NCI-H524 treated with DMSO at 0.1 percent for 48 hours (cell line): Measurements from ENCODE around the gene GSTO1.
"Not testable (repeated sequence)": the region's sequence is repeated elsewhere in the genome, so short reads cannot be mapped to it uniquely, and the experiment has no call there.

Experiments
- DNase-seq: peaks from one replicate; lab custom pipeline; 2025; lab: John Stamatoyannopoulos, UW

Gene GSTO1

DNA sequence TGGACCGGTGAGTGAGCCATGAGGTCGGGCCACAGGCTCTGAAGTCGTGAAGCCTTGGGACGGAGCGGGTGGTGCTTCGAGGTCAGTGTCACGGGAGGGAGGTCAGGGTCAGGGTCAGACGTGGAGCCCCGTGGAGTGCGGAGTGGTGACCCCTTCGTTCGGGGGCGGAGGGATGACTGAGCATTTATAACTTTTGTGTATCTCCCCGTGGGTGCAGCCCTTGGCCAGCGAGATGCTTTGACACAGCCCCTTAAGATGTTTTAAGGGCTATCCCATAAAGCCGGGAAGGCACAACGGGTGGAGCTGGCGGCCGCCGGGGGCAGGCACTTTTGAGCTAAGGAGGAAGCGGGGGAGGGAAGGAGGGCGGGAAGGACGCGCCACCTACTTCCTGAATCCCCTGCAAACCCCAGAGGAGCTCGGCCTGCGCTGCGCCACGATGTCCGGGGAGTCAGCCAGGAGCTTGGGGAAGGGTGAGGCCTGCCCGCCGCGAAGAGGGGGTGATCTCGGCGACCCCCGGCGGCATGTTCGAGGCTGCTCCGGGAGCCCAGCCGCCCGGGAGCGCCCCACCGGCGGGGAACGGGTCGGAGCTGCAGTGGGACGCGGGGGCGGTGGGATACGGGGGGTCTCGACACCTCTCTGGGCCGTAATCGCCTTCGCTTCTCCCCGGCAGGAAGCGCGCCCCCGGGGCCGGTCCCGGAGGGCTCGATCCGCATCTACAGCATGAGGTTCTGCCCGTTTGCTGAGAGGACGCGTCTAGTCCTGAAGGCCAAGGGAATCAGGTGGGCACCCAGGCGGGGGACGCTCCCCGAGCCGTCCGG, at the start of gene GSTO1:
Gene GSTO1, plus strand, starts transcription at position 400 of the 818 bp plus-strand sequence. Its CDS starts 37 bp downstream, at position 437.
- DNase-seq, result no peak

DNA sequence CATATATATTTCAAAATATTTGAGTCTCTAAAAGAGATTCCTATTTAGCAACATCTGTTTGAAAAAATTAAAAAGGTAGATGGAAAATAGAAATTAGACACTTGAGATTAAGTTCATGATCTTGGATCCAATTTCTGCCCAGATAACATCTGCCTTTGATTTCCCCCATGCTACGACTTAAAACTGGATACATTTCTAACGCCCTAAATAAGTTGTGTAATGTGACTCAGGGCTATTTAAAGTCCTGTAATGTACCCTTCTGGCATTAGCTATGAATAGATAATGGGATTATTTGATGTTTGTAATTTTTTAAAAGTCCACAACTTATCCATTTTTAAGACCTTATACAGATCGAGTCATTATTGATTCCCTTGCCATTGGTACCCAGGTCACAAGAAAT, 46.0 kb upstream of the GSTO1 start:
- DNase-seq, result no peak

DNA sequence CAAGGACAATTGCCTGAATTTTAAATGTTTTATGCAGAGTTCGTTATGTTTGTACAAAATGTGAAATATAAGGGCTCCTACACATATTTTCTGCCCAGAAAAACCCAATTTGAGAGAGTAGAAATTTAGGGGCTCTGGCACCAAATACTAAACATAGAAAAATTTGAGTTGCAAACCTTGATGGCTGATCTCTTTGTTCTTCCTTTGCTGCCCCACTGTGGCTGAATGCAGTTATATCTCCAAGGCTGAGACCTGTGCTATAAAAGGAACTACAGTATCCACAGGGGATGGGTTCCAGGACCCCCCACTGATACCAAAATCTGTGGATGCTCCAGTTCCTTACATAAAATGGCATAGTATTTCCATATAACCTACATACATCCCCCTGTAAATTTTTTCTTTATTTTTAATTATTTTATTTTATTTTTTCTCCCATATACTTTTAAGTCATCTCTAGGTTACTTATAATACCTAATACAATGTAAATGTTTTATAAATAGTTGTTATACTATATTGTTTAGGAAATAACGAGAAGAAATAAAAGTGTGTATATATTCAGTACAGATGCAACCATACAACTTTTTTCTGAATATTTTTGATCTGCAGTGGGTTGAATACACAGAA, 45.0 kb upstream of the GSTO1 start:
- no peak for DNase-seq

DNA sequence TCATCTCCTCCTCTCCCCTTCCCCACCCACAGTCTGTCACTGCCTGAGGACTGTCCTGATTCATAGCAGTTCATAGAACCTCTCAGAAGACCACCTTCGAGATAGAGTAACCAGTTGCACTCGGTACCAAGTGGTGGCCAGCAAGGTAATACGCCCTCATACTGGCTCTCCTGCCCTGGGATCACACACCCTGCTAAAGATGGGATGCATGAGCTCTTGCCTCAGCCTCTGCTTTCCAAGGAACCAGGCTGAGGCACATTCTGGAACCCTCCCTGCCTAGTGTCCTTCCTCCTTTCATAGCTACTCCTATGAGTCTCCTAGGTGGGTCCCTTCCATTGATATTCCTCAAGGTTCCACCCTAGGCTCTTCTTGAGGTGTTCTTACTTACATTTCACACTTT, 38.1 kb upstream of the GSTO1 start:
- no peak for DNase-seq

DNA sequence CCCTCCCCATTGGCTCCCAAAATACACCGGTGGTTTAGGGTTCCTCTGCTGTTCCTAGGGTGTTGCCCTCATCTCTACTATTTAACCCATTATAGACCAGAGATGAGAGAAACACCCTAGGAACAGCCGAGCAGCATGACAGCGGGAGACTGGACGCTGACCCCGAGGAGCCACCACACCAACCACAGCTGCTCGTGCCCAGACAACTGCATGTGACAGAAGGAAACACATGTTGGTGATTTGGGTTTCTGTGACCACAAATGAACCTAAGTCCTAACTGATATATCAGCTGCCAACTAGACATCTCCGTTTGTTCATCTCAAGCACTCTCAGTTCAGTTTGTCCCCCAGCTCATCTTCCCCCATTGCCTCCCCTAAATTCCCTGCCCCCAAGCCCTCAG, 35.9 kb upstream of the GSTO1 start:
- no peak for DNase-seq

DNA sequence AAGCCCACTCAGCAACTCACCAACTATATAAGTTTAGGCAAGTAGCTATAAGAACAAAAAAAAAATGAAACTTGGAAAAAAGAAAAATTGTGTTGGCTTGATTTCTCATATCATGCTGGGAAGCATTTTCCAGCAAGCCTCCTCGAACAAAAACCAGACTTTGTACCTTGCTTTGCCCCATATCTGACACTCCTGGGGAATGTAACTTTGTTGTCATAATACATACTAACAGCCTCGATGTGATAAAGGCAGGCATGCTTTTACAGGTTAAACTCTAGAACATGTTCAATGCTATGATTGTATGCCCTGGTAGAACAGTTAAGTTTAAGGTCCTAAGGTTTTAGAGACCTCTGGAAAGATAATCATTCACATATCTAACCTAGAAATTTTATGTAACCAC, 34.2 kb upstream of the GSTO1 start:
- DNase-seq, result no peak

DNA sequence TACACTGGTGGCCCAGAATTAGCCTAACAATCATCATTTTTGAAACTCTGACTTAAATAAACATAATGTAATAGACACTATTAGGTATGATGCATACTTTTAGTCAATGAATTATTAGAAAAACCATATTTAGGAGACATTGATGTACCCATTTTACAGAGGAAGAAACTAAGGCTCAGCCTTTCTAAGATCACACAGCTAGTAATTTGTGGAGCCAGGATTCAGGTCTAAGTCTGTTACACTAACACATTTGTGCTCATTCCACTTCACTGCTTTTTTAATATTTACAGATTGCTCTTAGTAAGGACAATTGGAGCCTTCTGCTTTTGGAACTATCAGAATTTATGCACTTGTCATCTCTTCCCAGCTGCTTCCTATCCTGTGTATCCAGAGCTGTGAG, 31.4 kb upstream of the GSTO1 start:
- DNase-seq, result no peak

DNA sequence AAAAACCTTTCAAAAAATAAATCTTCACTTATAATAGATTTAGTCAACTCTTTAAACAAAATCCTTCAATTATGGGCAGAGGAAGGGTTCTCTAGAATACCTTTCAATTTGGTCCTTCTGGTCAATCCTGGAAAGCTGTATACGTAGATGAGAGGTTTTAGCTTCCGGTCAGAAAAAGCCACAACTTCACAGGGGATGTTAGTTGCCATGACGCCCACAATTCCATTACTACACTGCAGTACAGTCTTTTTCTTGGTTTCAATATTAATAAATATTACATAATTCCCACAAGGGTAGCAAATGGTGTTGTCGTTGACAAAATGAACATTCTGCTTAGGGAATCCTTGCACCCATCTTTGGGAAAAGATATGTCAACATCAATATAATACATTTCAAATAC, 24.2 kb upstream of the GSTO1 start:
- no peak for DNase-seq

DNA sequence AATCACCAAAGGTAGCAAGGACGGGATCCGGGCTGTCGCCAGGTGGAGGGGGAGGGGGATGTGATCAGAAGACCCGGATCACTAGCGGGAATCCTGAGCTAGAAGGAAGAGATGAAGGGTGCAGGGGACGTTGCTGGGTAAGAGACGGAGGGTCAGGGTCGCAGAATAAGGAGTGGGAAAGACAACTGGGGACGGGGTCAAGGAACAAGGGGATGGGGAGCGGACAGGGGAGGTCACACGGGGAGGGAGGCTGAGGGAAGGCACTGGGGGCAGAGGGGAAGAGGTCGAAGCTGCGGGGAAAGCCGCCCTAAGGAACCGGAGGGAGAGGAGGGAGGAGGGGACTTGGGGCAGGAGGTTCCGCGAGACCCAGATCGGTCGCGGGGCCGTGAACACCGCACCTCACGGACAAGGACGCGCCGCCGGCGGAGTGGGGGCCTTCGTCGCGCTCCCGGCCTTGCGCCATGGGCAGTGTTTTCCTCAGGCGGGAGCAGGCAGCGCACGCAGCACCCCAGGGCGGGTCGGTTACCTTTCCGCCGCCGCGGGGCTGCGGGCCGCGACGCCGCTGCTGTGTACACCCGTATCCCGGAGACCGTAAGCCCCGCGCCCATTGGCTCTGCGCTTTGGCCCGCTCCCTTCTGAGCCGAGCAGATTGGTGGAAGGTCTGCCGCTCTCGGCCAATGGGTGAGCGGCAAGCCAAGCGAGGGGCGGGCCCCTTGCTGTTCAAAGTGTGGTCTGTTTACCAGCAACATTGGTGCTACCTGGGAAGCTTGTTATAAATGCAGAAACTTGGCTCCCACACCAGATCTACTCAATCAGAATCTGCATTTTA, 22.7 kb upstream of the GSTO1 start, which contains the start of gene CFAP43:
Gene CFAP43, minus strand, starts transcription at position 581 of the 829 bp plus-strand sequence. Its CDS starts 118 bp downstream, at position 463.
- DNase-seq, result peak; percentile 29

DNA sequence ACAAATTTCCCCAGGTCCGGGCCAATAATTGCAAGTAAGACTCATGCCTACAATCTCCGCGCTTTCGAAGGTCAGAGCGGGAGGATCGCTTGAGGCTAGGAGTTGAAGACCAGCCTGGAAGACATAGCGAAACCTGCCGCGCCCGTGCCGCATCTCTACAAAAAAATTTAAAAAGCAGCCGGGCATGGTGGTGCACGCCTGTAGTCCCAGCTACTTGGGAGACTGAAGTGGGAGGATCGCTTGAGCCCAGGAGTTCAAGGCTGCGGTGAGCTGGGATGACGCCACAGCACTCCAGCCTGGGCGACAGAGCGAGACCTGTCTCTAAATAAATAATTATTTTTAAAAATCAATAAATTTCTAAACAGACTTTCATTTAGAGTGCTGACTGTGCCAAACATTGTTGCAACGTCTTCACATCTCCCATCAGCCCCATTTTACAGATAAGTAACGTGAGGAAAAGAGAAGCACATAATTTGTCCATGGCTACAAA, 22.0 kb upstream of the GSTO1 start:
- DNase-seq, result no peak

DNA sequence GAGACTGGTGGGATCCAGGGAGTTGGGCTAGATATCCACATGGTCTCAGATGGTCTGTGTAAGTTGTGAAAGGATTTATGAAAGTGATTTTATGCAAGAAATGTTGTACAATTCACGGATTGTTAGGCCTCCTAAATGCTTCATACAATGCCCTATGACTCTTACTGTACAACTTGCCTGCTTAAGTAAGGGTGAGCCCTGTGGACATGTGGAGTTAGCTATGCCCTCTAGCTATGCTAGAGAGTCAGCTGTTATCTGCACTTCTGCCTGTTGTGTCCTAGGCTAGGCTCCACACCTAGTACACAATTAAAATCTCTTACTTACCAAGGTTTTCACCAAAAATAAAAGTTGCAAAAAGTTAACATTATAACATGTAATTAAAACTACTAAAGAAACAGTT, 20.9 kb upstream of the GSTO1 start:
- no peak for DNase-seq

DNA sequence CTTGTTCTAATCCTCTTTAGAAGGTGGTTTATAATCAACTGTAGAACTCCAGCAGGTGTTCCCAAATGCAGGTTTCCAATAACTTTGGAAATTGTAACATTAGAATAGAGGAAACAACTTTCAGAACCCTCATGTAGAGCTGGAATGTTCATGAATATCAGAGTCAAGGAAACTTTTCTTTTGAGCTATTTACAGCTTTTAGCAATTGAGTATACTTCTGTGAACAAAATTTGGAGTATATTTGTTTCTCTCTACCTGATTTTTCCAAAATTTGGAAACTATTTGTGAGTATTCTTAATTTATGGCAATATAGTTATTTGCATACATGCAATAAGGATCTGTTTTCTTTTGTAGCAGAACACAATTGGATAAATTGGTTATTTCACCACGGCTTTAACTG, 19.8 kb upstream of the GSTO1 start:
- no peak for DNase-seq

DNA sequence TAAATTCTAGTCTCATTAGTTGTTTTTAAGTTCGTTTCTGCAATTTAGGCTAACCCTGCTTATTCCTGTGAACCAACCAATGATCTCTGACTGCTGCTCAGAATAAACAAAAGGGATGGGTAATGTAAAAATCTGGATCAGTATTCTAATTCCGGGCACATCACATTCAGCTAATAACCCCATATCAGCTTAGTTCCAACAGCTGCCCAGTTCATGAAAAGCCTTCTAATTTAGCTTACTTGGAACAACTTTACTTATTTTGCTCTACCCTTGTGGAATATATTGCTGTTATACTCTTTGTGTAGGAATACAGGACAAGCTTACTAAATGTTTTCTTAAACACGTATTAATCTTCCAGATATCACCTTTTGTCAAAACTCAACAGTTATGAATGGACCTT, 18.9 kb upstream of the GSTO1 start:
- no peak for DNase-seq

DNA sequence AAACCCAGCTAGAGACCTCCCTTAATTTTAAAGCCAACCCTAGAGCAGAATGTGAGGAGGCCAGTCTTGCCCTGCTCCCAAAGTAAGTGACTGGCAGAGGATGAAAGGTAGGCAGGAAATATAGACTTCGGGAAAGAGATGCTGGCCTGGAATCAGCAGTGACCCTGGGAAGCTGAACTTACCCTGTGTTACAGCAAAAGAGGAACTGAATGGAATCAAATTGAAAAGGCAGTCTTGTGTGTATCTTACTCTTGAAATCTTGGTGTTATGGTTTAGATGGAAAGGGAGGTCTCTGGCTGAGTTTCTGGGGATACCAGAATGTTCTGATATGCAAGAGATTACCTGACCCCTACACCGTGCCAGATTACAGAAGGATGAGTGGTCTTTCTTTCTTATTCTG, 14.6 kb upstream of the GSTO1 start:
- DNase-seq, result no peak

DNA sequence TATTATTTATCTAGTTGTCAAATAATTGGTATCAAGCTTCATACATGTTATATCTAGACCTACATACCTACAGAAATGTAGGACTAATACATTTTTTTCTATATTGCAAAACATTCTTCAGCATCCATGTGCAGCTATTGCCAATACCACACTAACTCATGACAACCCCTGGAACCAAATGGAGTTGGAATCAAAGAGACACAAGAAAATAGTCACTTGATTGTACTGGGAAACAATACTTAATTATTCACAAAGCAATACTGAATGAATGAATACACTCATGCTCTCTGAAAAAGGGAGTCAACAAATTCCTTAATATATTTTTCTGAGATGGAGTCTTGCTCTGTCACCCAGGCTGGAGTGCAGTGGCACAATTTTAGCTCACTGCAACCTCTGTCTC, 12.1 kb upstream of the GSTO1 start:
- no peak for DNase-seq

DNA sequence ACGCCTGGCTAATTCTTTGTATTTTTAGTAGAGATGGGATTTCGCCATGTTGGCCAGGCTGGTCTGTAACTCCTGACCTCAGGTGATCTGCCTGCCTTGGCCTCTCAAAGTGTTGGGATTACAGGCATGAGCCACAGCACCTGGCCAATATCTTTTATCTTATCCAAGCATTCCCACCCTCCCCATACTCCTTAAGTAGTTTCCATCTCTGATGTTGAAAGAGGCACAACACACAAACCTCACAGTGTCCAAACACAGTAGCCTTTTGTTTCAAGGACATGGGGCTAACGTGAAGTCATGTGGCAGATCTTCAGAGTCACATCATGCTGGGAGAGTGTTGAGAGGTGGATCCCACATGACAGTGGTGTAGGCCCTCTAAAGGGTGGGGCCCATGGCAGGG, 11.7 kb upstream of the GSTO1 start:
- DNase-seq, result not testable (repeated sequence)

DNA sequence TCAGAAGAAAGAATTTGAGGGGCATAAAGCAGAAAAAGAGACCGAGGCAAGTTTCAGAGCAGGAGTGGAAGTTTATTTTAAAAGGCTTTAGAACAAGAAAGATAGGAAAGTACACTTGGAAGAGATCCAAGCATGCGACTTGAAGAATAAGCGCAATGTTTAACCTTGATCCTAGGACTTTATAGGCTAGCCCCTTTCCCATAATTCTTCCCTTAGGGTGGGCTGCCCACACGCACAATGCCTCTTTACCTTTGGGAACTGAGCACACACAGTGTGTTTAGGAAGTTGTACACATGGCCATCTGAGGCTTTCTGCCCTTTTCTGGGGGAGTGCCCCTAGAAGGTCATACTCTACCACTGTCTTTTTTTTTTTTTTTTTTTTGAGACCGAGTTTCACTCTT, 11.2 kb upstream of the GSTO1 start:
- DNase-seq, result no peak

DNA sequence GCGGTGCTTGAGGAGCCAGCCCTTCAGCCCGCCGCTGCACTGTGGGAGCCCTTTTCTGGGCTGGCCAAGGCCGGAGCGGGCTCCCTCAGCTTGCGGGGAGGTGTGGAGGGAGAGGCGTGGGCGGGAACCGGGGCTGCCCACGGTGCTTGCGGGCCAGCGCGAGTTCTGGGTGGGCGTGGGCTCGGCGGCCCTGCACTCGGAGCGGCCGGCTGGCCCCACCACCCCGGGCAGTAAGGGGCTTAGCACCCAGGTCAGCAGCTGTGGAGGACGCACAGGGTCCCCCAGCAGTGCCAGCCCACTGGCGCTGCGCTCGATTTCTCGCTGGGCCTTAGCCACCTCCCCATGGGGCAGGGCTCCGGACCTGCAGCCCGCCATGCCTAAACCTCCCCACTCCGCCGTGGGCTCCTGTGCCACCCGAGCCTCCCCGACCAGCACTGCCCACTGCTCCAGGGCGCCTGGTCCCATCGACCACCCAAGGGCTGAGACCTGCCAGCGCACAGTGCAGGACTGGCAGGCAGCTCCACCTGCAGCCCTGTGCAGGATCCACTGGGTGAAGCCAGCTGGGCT, 9.5 kb upstream of the GSTO1 start:
- no peak for DNase-seq

DNA sequence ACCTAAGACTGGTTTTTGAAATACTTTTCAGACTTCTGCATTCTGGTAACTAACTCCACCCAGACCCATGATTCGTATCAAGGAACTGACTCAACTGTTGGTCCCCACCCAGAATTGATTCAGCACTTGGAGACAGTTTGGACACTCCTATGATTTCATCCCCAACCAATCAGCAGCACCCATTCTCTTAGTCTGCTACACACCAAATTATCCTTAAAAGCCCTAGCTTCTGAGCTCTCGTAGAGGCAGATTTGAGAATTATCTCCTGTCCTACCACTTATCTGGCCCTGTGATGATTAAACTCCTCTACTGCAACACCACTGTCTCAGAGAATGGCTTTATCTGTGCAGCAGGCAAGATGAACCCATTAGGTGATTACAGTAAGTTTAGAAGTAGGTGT, 7.7 kb upstream of the GSTO1 start:
- DNase-seq, result no peak

DNA sequence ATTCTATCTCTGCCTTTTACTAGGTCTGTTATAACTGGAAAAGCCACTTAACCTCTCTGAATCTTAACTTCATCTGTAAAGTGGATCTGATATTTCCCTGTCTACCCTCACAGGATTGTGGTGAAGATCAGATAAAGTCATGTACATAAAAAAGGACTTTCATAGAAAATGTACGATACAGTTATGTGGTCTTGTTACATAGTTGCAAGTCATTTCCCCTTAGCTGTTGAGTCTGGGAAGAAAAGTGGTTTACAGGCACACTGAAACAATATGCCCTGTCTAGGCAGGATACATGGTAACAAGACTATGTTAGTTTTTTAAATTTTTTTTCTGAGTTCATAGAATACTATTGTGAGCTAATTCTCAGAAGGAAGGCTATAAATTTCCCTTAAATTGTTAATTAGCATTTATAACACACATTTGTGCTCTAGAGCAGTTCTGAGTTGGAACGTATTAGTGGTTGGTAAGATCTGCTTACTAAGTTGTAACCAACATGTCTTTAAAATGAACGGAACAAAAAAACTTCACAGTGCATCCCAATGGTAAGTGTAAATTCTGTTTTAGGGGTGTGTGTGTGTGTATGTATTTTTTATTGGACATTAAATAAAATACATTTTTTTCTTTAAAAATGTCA, 7.1 kb upstream of the GSTO1 start:
- no peak for DNase-seq

DNA sequence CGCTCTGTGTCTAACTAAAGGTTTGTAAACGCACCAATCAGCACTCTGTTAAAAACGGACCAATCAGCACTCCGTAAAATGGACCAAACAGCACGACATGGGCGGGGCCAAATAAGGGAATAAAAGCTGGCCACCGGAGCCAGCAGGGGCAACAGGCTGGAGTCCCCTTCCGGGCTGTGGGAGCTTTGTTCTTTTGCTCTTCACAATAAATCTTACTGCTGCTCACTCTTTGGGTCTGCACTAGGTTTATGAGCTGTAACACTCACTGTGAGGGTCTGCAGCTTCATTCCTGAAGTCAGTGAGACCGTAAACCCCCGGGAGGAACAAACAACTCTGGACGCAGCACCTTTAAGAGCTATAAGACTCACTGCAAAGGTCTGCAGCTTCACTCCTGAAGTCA, 5.8 kb upstream of the GSTO1 start:
- DNase-seq, result not testable (repeated sequence)

DNA sequence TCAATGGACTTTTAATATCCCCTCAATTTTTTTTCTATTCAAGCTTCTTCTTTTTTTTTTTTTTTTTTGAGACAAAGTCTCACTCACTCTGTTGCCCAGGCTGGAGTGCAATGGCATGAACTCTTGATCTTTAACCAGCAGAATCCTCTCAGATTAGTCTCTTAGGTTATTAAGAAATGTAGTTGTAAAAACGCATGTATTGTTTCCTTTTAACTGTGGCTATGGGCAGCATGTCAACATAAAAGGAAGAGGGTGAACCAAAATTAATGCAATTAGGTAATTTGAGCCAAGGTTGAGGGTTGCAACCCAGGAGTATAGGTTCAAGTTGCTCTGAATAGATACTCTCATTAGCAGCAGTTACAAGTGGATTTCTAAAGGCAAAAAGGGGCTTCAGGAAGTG, 4.3 kb upstream of the GSTO1 start:
- DNase-seq, result no peak
